Renal cortex interstitium (tissue), 11 donors: Measurements from ENCODE around the gene GOLT1B. TPM values are rescaled to one million over a fixed set of nuclear protein-coding genes. Genes with fewer than 3 reads are reported as not detected.
A peak's percentile ranks its signal among the peaks of the same experiment; 100 is the strongest.

Experiments
- DNase-seq, 11 donors: peaks; one replicate each; pipeline ENCODE4 v3.0.0-alpha.2; 2013; ENCODE audit warnings: low read depth in 9 of 11, low spot score in 4 of 11; ENCODE audit errors: extremely low read depth in 1 of 11
- polyA plus RNA-seq, 3 donors: library from polyadenylated mRNA; unstranded; fragments of 120-200 nt; gene quantifications; one replicate each; pipeline ENCODE4 v1.2.1, GENCODE V29; 2013; ENCODE audit not compliant: insufficient read length in 3 of 3

GOLT1B gene
- polyA plus RNA-seq, 3 donors = 35.7 to 39.7 (median 36.3) TPM

DNA sequence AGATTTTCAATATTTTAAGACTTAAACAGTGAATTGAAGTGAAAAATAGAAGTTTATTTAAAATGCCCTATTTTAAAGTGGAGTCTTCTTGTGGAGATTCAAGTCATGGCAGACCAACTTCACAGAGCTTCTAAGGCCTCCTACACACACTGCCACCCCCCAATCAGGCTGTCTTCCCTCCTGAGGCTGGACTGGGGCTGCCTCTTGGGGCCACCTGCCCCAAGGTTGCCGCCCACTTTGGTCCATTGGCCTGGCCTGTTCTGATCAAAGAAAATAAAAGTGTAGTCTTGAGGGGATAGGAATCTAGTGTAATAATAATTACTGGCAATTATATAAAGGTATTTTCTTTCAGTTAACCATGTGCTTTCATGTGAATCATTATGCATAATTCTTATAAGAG, 1.3 kb downstream of the GOLT1B start:
- DNase-seq = no peak

DNA sequence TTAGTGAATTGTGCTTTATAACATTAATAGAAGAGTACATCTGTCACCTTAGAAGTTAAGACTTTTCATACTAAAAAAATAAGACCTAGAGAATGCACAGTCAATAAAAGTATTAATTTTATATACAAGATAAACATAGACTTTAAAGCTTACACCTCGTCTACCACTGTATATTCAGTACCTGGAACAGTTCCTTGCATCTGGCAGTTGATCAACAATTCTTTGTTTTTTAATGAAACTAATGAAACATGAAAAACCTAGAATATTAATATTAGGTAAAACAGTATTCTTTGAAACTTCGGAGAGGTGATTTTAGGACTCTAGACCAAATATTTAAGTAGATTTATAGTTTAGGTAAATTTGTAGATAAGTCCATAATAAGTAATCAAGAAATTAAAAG, 4.3 kb downstream of the GOLT1B start:
- DNase-seq = no peak

DNA sequence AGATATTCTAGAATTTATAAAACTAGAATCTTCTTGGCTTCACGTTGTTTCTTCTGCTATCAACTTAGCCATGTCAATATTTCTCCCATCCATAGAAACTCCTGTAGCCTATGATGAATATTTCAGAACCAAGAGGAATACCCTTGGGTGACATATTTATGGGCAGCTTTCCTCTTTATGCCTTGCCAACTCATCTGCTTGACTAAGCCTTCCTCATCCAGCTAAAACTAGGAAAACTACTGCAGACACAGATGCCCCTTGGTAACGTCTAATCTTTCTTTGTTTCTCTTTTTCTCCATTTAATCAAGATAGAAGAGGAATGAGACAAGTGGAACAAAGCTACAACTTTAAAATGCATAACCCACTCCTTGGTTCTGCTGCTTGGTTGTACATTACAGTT, 6.3 kb downstream of the GOLT1B start:
- DNase-seq = no peak

DNA sequence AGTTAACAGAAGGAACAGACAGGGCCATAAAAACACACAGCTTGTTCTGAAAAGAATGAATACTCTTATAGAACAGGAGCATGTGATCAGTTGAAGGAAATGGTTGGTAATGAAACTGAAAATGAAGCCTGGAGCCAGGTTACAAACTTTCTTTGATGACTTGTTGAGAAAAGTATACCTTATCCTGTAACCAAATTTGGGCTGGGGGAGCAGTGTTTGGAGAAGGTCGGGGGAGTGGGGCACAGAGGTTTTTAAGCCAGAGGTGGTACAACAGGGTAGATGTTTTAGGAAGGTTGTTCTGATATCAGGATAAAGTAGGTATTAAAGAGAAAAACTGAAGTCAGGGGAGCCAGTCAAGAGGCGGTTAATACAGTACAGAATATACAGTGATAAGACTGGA, 8.2 kb downstream of the GOLT1B start:
- no peak for DNase-seq

DNA sequence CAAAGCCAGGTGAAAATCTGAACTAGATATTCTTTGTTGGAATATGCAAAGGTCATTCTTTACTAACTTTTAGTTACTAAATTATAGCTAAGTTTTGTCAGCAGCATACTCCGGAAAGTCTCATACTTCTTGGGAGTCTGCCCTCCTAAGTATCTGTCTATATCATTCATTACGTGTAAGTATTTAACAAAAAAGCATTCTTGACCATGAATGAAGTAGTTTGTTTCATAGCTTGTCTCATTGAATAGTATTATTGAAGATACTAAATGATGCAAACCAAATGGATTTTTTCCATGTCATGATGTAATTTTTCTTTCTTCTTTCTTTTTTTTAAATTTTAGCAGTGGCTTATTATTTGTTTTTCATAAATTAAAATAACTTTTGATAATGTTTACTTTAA, 14.7 kb downstream of the GOLT1B start:
- no peak for DNase-seq

DNA sequence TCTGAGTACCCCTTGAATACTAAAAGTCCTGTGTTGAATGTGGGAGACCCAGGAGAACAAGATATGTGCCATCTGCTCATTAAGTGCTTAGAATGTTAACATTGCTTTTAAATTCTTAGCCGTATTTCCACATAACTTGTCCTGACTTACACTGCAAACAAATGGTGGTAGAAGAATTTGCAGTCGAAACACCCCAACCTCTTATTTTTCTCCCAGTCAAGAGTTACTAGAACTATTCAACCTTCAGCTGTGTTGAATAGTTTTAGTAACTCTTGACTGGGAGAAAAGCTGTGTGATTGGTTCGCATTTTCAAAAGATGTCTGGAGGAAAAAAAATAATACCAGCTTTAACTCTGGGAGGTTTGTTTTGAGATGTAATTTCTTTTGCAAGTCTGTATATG, 16.9 kb downstream of the GOLT1B start:
- no peak for DNase-seq

DNA sequence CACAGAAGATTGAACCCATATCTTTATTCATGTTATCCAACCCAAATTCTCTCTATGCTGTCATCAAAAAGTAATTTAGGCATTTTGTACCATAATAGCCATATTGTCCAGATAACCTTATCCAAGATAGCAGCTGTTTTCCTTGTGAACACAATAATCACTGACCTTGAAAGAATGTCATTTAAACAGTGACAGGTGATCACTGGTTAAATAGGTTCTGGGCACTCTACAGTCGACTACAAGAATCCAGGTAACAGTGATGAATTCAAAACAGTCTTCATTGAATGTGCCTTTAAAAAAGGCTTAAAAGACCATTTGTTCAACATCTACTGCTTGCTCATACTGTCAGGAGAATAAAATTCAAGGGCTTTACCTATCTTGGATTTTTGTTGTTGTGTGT, 20.0 kb downstream of the GOLT1B start:
- DNase-seq = no peak

DNA sequence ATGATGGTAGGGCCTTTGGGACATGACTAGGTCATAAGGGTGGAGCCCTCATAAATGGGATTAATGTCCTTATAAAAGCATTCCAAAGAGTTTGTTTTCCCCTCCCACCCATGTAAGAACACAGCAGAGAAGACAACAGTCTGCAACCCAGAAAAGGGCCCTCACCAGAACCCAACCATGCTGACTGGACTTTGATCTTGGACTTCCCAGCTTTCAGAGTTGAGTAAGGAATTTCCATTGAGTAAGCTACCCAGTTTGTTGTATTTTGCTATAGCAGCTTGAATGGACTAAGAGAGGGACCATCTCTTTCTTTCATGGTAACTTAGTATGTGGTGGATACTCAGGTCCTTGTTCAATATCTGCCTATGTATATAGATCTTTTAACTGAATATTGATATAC, 21.6 kb downstream of the GOLT1B start:
- DNase-seq = no peak

DNA sequence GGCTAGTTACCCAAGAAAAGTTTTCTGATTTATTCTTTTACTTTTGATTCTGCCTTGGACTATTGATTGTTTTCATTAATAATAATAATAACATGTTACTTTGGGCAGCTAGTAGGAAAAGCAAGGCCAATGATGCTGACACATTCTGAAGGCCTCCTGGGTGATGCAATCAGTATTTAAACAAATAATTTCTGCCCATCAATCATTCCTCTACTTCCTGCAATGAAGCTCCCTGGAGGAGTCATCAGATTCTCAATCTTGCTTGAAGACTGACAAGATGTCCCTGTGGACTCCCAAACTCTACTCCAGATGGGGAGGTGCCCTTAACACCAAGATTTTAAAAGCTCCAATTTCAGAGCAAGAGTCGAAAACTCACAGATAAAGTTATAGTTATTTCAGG, 24.5 kb downstream of the GOLT1B start, which contains the start of gene SPX:
TSS of gene SPX (plus strand) at position 244 of the 400 bp plus-strand sequence. CDS start 177 bp downstream, outside the sequence.
- no peak for DNase-seq

DNA sequence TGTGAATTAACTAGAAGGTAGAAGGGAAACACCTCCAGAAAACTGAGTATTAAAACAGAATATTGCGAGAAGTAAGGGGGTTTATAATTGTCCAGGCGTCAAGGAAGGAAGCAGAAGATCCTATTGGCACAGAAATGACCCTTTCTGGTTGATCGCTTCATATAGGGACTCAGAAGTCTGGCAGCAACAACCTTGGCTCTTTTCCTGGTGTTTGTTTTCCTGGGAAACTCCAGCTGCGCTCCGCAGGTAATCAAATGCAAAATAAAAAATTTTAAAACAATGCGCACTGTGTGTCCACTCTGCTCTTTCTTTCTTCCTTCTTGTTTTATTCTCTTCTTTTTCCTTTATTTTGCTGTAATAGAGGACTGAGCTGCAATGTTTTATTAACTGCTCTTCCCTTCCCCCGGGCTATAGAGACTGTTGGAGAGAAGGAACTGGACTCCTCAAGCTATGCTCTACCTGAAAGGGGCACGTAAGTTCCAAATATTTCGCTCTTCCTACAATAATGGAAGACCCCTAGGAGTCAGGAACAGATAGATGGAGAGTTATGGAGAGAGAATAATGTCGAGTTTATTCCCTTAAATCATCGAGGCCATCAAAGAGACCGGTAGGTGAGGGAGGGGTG, 25.2 kb downstream of the GOLT1B start:
- DNase-seq = no peak

DNA sequence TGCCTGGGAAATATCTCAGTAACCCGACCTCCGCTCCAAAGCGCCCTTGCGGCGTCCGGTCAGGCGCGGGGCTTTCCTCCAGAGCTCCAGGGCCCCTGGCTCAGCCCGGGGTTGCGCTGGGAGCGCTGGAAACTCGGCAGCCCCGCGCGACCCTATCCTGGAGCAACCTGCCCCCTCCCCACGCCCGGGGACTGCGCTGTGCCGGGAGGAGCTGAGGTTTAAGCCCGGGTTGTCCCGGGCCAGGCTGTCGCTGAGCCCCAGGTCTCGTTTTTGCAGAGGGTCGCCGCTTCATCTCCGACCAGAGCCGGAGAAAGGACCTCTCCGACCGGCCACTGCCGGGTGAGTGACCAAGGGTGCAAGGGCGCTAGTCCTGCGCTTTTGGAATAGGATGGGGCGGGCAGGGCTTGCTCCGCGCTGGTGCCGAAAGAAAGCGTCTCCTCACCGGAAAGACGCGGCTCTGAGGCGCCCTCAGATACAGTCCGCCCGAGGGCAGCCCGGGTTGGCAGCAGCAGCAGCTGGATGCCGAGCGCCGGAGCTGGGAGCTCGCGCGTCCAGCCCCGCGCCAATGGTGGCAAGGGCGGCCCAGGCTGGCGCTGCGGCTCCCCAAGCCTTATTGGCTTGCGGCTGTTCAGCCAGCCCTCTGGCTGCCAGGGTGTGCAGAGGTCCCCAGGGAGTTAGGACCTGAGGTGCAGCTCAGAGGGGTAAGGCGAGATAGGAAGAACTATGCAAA, 26.0 kb downstream of the GOLT1B start:
- peak in 4 of 11 donors; percentile 31 to 46 (median 36) for DNase-seq

DNA sequence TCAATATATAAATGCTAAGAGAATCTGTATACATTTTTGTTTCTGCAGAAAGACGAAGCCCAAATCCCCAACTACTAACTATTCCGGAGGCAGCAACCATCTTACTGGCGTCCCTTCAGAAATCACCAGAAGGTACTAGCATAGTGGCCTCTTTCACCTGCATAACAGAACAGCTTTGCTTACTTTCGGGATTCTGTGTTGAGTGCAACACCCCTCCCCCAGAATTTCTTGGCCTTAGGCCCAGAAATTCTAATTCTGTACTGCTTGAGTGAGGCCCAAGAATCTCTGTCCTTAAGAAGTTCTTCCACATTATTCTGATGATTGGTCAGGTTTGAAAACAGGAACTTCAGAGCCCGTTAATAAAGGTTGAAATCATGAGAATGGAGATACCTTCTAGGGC, 27.4 kb downstream of the GOLT1B start:
- DNase-seq = peak in 6 of 11 donors; percentile 25 to 63 (median 30)

DNA sequence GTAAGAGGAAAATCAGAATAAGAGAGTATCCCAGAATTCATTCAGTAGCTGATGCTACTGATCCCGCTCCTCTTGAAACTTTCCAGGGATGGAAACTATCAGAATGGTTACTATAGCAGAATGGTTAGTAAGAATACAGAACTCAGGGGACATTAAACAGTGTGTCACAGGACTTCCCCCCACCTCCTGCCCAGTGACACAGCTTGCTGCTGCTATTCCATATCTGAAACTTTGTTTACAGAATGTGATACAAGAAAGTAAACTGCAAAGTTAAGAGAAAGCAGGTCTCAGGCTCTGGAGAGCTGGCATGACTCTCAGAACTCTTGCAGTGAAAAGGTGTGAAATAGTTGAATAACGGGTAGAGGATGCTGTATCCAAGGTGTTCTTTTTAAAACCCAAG, 27.9 kb downstream of the GOLT1B start:
- DNase-seq = no peak

DNA sequence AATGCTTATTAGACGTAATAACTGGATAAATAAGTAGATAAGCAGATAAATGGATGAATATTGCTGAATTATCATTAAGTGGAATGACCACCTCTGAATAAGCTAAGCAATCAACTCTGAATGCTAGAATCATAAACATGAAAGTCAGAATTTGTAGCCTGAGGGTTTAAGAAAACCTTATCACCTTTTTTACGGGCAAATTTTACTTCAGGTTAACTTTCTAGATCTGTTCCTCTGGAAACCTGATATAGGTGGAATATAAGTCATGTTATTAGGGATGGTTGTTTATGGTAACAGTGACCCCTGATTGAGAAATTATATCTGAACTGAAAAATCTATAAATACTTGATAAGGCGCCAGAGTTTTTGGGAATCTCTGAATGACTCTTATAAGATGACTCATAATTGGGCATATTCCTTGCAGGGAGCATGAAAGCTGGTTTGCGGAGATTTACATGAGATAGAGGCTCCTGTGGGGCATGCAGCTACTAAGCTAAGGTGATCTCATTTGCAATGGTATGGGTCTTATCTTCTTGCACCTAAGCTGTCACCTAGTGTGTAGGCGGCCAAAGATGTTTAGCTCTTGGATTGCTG, 36.6 kb downstream of the GOLT1B start:
- no peak for DNase-seq

DNA sequence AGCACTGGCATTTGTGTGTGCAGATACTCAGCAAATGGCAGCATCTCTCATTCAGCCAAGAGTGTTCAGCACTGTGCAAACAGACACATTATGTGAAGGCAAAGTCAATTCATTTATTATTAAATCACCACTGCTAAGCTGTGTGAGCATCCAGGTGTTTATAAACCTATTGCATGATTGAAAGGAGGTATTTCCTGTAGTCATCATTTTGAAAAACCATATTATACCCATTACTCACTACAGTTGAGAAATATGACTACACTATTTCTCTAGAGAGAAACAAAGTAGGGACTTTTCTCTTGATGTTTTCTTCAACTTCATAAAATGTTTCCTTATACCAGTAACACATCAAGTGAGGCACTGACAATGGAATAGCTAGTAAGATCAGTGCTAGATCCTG, 38.2 kb downstream of the GOLT1B start:
- no peak for DNase-seq

DNA sequence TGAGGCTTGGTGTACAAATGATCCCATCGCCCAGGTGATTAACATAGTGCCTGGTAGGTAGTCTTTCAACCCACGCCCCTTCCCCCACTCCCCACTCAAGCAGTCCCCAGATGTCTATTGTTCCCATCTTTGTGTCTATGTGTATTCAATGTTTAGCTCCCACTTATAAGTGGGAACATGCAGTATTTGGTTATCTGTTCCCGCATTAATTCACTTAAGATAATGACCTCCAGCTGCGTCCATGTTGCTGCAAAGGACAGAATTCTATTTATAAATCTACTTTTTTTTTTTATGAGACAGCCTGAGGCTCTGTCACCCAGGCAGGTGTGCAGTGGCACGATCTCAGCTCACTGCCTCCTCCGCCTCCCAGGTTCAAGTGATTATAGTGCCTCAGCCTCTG, 40.2 kb downstream of the GOLT1B start:
- DNase-seq = no peak

DNA sequence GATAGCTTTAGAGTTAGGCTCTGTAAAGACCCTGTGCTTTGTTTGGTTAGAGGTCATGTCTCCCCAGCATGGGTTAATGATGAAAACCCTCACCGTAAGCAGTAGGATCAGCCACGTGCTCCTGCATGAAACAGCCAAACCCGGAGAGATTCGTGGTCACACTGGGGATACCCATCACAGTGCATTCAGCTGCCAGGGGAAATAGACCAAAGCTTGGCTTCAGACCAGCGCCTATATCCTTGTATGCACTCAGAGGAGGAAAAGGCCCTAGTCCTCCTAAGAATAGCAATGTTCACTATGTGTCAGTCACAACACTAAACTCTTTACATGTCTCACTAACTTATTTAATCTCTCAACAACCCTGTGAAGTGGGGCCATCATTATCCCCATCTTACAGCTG, 40.8 kb downstream of the GOLT1B start:
- no peak for DNase-seq

DNA sequence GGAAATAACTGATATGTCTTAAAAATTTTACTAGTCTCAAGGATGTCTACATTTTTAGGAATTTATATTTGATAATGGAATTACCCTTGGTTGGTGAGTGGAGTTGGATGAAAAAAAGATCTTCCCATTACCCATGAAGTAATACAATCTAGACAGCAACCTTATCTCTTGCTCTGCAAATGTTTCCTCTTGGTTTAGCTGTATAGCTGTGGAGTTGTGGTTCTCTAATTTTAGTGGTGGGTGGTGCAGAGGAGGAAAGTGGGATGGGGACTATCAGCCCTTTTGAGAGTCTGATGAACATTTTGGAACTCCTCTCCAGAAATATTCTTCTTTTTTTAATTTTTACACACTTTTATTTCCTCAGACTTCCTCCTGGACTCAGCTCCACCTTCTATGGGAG, 41.6 kb downstream of the GOLT1B start:
- DNase-seq = no peak

DNA sequence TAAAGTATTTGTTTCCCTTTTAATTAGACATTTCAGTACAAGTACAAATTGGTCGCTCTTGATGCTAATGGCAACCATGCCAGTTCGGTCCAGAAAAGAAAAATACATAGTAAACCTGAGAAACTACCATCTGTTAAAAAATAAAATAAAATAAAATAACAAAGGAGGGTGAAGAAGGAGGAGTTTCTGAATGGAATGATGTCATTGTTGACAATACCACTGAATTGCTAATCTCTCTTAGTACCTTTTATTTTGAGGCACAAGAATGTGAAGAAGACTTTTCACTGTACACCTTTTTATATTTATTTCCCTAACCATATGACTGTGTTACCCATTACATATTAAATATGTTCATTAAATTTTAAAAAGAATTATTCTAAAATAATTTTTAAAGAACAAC, 44.0 kb downstream of the GOLT1B start:
- DNase-seq = no peak

DNA sequence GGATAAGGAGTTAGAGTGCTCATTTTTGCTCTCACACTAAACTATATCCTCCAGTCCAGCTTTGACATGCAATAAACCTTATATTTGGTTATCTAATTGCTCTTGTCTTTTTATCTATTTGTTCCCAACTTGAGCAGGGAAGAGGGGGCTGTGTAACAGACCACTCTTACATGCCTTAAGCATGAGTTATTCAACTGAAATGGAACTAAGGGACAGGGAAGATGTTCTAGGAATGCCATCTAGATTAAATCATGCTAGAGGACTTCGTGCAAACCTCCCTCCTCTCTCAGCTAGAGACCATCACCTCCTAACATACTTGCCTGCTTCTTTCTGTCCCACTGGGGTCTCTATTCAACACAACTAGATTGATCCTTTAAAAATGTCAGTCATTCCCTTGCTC, 45.1 kb downstream of the GOLT1B start:
- no peak for DNase-seq

DNA sequence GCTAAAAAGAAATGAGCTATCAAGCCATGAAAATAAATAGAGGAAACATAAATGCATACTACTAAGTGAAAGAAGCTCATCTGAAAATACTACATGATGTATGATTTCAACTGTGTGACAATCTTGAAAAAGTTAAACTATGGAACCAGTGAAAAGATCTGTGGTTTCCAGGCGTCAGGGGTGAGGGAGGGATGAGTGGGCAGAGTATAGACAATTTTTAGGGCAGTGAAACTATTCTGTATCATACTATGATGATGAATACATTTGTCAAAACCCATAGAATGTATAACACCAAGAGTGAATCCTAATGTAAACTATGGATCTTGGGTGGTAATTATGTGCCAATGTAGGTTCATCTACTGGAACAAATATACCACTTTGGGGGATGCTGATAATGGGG, 45.8 kb downstream of the GOLT1B start:
- DNase-seq = no peak
